ENCODE data around the gene TDRD1. TPM values are rescaled to one million over a fixed set of nuclear protein-coding genes. Genes with fewer than 3 reads are reported as not detected.

The TDRD1 gene
- total RNA-seq, 1 experiment from 2014 or later, result not detected

GRCh38 chr10:114262496-114262895 lies 83.3 kb downstream of the TDRD1 start:
- Mint-ChIP-seq H3K27ac (ENCODE audit: unreplicated experiment) (no peak overlapping the region), H3K27me3 (ENCODE audit: unreplicated experiment) (no peaks in the 10 kb centered on the region), H3K4me3 (ENCODE audit: low read depth, unreplicated experiment) (no peak overlapping the region), H3K4me1 (ENCODE audit: low read depth, unreplicated experiment) (no peaks in the 10 kb centered on the region), H3K9me3 (ENCODE audit: low read depth, unreplicated experiment) (no peaks in the 10 kb centered on the region), H3K36me3 (ENCODE audit: insufficient read depth, unreplicated experiment) (no peaks in the 10 kb centered on the region)
- no peak for DNase-seq
- intact Hi-C loops (cut with micrococcal nuclease; ENCODE audit: unreplicated experiment), result no loop called here
- CTCF ChIA-PET, result no interaction called here
- TF ChIP-seq CTCF (IDR thresholded peaks at IDR 0.05; ENCODE audit: unreplicated experiment), result no peak
- no TSS peak for BruUV-seq (replicated peaks)

- H3K27ac Mint-ChIP-seq (ENCODE audit: unreplicated experiment), result no peak overlapping the region
- no peaks in the 10 kb centered on the region for H3K36me3 Mint-ChIP-seq (ENCODE audit: insufficient read depth, unreplicated experiment)
- H3K27me3 Mint-ChIP-seq (ENCODE audit: unreplicated experiment), result no peaks in the 10 kb centered on the region
- TF ChIP-seq CTCF (IDR thresholded peaks at IDR 0.05; ENCODE audit: unreplicated experiment), result no peak
- BruUV-seq (replicated peaks), result no TSS peak
- DNase-seq, result no peak
- no peaks in the 10 kb centered on the region for H3K9me3 Mint-ChIP-seq (ENCODE audit: low read depth, unreplicated experiment)
- H3K4me1 Mint-ChIP-seq (ENCODE audit: low read depth, unreplicated experiment), result peaks cover under 1% of the 10 kb centered on the region
- CTCF ChIA-PET, result no interaction called here
- H3K4me3 Mint-ChIP-seq (ENCODE audit: low read depth, unreplicated experiment), result no peak overlapping the region
- intact Hi-C loops (cut with micrococcal nuclease; ENCODE audit: unreplicated experiment), result no loop called here
These were observed 86.4 kb downstream of the TDRD1 start for GRCh38 chr10:114265392-114266053.

GRCh38 chr10:114266521-114266920 lies 87.4 kb downstream of the TDRD1 start:
- CTCF ChIA-PET, result no interaction called here
- peaks cover 11% of the 10 kb centered on the region for H3K4me1 Mint-ChIP-seq (ENCODE audit: low read depth, unreplicated experiment)
- BruUV-seq (replicated peaks), result no TSS peak
- H3K9me3 Mint-ChIP-seq (ENCODE audit: low read depth, unreplicated experiment), result no peaks in the 10 kb centered on the region
- H3K27me3 Mint-ChIP-seq (ENCODE audit: unreplicated experiment), result no peaks in the 10 kb centered on the region
- DNase-seq, result no peak
- no peak overlapping the region for H3K4me3 Mint-ChIP-seq (ENCODE audit: low read depth, unreplicated experiment)
- intact Hi-C loops (cut with micrococcal nuclease; ENCODE audit: unreplicated experiment), result no loop called here
- no peaks in the 10 kb centered on the region for H3K36me3 Mint-ChIP-seq (ENCODE audit: insufficient read depth, unreplicated experiment)
- no peak overlapping the region for H3K27ac Mint-ChIP-seq (ENCODE audit: unreplicated experiment)
- no peak for TF ChIP-seq CTCF (IDR thresholded peaks at IDR 0.05; ENCODE audit: unreplicated experiment)

- Mint-ChIP-seq H3K4me3 (ENCODE audit: low read depth, unreplicated experiment) (no peak overlapping the region), H3K27me3 (ENCODE audit: unreplicated experiment) (no peaks in the 10 kb centered on the region), H3K4me1 (ENCODE audit: low read depth, unreplicated experiment) (peaks cover 13% of the 10 kb centered on the region), H3K9me3 (ENCODE audit: low read depth, unreplicated experiment) (no peaks in the 10 kb centered on the region), H3K27ac (ENCODE audit: unreplicated experiment) (no peak overlapping the region), H3K36me3 (ENCODE audit: insufficient read depth, unreplicated experiment) (no peaks in the 10 kb centered on the region)
- CTCF ChIA-PET, result no interaction called here
- no TSS peak for BruUV-seq (replicated peaks)
- intact Hi-C loops (cut with micrococcal nuclease; ENCODE audit: unreplicated experiment), result no loop called here
- no peak for TF ChIP-seq CTCF (IDR thresholded peaks at IDR 0.05; ENCODE audit: unreplicated experiment)
- peak; percentile 16 for DNase-seq
These were observed 92.1 kb downstream of the TDRD1 start for GRCh38 chr10:114271075-114271778.

Measured in Calu3 (cell line).